ENCODE data around the gene FOSL1. TPM values are rescaled to one million over a fixed set of nuclear protein-coding genes. Genes with fewer than 3 reads are reported as not detected.

The FOSL1 gene
- total RNA-seq, 1 donor from 2014 or later, result not detected

GRCh38 chr11:65941720-65942310 lies 41.6 kb upstream of the FOSL1 start:
- Histone ChIP-seq H3K79me2 (ENCODE audit: low read depth) (no peaks in the 10 kb centered on the region), H3K9me3 (ENCODE audit: low read depth) (no peaks in the 10 kb centered on the region), H2AFZ (replicated peaks) (peak overlapping the region; percentile 37), H3K9ac (no peak overlapping the region), H3K4me3 (no peak overlapping the region), H3K4me2 (no peak overlapping the region), H3K36me3 (no peaks in the 10 kb centered on the region), H3K27me3 (no peaks in the 10 kb centered on the region), H4K20me1 (ENCODE audit: low read depth) (no peaks in the 10 kb centered on the region), H3K4me1 (peaks cover 15% of the 10 kb centered on the region), H3F3A (ENCODE audit: low read depth) (peaks cover 18% of the 10 kb centered on the region), H3K27ac (no peak overlapping the region)
- TF ChIP-seq EZH2phosphoT487 (IDR thresholded peaks at IDR 0.05), result no peak
- Mint-ChIP-seq H3K27me3 (ENCODE audit: insufficient read depth, low read depth) (peaks cover 6% of the 10 kb centered on the region), H3K36me3 (no peaks in the 10 kb centered on the region), H3K9me3 (no peaks in the 10 kb centered on the region), H3K4me3 (peak overlapping the region; percentile 43), H3K4me1 (peaks cover 51% of the 10 kb centered on the region), H3K27ac (no peak overlapping the region)
- DNase-seq (ENCODE audit: low spot score), result no peak

- H3K9me3 Mint-ChIP-seq, result no peaks in the 10 kb centered on the region
- Histone ChIP-seq H3K9ac (no peak overlapping the region), H3K36me3 (no peaks in the 10 kb centered on the region), H3K4me2 (no peak overlapping the region), H3K79me2 (ENCODE audit: low read depth) (no peaks in the 10 kb centered on the region), H4K20me1 (ENCODE audit: low read depth) (no peaks in the 10 kb centered on the region), H2AFZ (replicated peaks) (no peak overlapping the region), H3K4me3 (no peak overlapping the region), H3K27ac (no peak overlapping the region), H3K9me3 (ENCODE audit: low read depth) (no peaks in the 10 kb centered on the region), H3F3A (ENCODE audit: low read depth) (peaks cover 10% of the 10 kb centered on the region), H3K27me3 (no peaks in the 10 kb centered on the region), H3K4me1 (no peaks in the 10 kb centered on the region)
- no peak overlapping the region for H3K27ac Mint-ChIP-seq
- DNase-seq (ENCODE audit: low spot score), result no peak
- no peaks in the 10 kb centered on the region for H3K36me3 Mint-ChIP-seq
- no peak for TF ChIP-seq EZH2 (IDR thresholded peaks at IDR 0.05)
- TF ChIP-seq CTCF (IDR thresholded peaks at IDR 0.05), result no peak
- no peak for TF ChIP-seq EZH2phosphoT487 (IDR thresholded peaks at IDR 0.05)
- peaks cover 8% of the 10 kb centered on the region for H3K27me3 Mint-ChIP-seq (ENCODE audit: insufficient read depth, low read depth)
- no peak overlapping the region for H3K4me3 Mint-ChIP-seq
- H3K4me1 Mint-ChIP-seq, result peaks cover 29% of the 10 kb centered on the region
Observed at GRCh38 chr11:65937766-65938165, 37.6 kb upstream of the FOSL1 start.

- Histone ChIP-seq H3K27me3 (no peaks in the 10 kb centered on the region), H3K4me2 (no peak overlapping the region), H2AFZ (replicated peaks) (no peak overlapping the region), H3K27ac (no peak overlapping the region), H3K9me3 (ENCODE audit: low read depth) (no peaks in the 10 kb centered on the region), H4K20me1 (ENCODE audit: low read depth) (no peaks in the 10 kb centered on the region), H3K4me1 (no peaks in the 10 kb centered on the region), H3F3A (ENCODE audit: low read depth) (peaks cover 10% of the 10 kb centered on the region), H3K79me2 (ENCODE audit: low read depth) (no peaks in the 10 kb centered on the region), H3K36me3 (no peaks in the 10 kb centered on the region), H3K4me3 (no peak overlapping the region), H3K9ac (no peak overlapping the region)
- DNase-seq (ENCODE audit: low spot score), result no peak
- TF ChIP-seq EZH2 (IDR thresholded peaks at IDR 0.05) (no peak), CTCF (IDR thresholded peaks at IDR 0.05) (no peak), EZH2phosphoT487 (IDR thresholded peaks at IDR 0.05) (no peak)
- H3K27me3 Mint-ChIP-seq (ENCODE audit: insufficient read depth, low read depth), result peaks cover 10% of the 10 kb centered on the region
- no peak overlapping the region for H3K4me3 Mint-ChIP-seq
- H3K27ac Mint-ChIP-seq, result no peak overlapping the region
- no peaks in the 10 kb centered on the region for H3K9me3 Mint-ChIP-seq
- H3K4me1 Mint-ChIP-seq, result peaks cover 33% of the 10 kb centered on the region
- no peaks in the 10 kb centered on the region for H3K36me3 Mint-ChIP-seq
Observed at GRCh38 chr11:65934014-65934413, 33.8 kb upstream of the FOSL1 start.

GRCh38 chr11:65932558-65932919 lies 32.4 kb upstream of the FOSL1 start:
- peak; percentile 57 for DNase-seq (ENCODE audit: low spot score)
- no peak overlapping the region for H3K27ac Mint-ChIP-seq

More at GRCh38 chr11:65932558-65932919, 32.4 kb upstream of the FOSL1 start:
- Histone ChIP-seq H3F3A (ENCODE audit: low read depth) (peaks cover 4% of the 10 kb centered on the region), H3K36me3 (no peaks in the 10 kb centered on the region), H3K79me2 (ENCODE audit: low read depth) (no peaks in the 10 kb centered on the region), H3K27ac (no peak overlapping the region), H4K20me1 (ENCODE audit: low read depth) (no peaks in the 10 kb centered on the region), H3K9ac (no peak overlapping the region), H3K4me2 (no peak overlapping the region), H3K4me1 (no peaks in the 10 kb centered on the region), H3K4me3 (no peak overlapping the region), H3K9me3 (ENCODE audit: low read depth) (no peaks in the 10 kb centered on the region), H2AFZ (replicated peaks) (peak overlapping the region; percentile 74), H3K27me3 (no peaks in the 10 kb centered on the region)
- no peak for TF ChIP-seq EZH2phosphoT487 (IDR thresholded peaks at IDR 0.05)
- peak; percentile 41 for TF ChIP-seq CTCF (IDR thresholded peaks at IDR 0.05)
- Mint-ChIP-seq H3K27me3 (ENCODE audit: insufficient read depth, low read depth) (peaks cover 9% of the 10 kb centered on the region), H3K4me1 (peaks cover 20% of the 10 kb centered on the region), H3K4me3 (no peak overlapping the region), H3K36me3 (no peaks in the 10 kb centered on the region), H3K9me3 (no peaks in the 10 kb centered on the region)

Data from neural progenitor cell (in vitro differentiated cells).